Suprapubic skin (tissue), 4 donors: ENCODE measurements around the gene NMRK1.

Experiments
- EP300 ChIP-seq: sonication (generic); formaldehyde crosslinking; IDR thresholded peaks from one replicate; pipeline ENCODE4 v1.6.1; 2017; ENCODE audit warnings: antibody characterized with exemption
- POLR2A ChIP-seq, 2 donors: fragments of 450-650 bp; IDR thresholded peaks; one replicate each; pipeline ENCODE4 v1.6.1; 2017; ENCODE audit warnings: antibody characterized with exemption in 2 of 2, mild to moderate bottlenecking in 2 of 2, moderate library complexity in 2 of 2
- POLR2AphosphoS5 ChIP-seq, 3 donors: sonication (generic); formaldehyde crosslinking; IDR thresholded peaks; one replicate each; pipeline ENCODE4 v1.6.1; 2017; ENCODE audit warnings: antibody characterized with exemption in 3 of 3
- TF ChIP-seq, protein P1 (sequence below), 2 donors: fragments of 200-600 bp in 1 of 2; fragments of 450-650 bp in 1 of 2; sonication (generic) in 1 of 2; IDR thresholded peaks; one replicate each; pipeline ENCODE4 v1.5.1; 2016 to 2019; ENCODE audit warnings: antibody characterized with exemption in 2 of 2, mild to moderate bottlenecking in 1 of 2, moderate library complexity in 1 of 2

DNA sequence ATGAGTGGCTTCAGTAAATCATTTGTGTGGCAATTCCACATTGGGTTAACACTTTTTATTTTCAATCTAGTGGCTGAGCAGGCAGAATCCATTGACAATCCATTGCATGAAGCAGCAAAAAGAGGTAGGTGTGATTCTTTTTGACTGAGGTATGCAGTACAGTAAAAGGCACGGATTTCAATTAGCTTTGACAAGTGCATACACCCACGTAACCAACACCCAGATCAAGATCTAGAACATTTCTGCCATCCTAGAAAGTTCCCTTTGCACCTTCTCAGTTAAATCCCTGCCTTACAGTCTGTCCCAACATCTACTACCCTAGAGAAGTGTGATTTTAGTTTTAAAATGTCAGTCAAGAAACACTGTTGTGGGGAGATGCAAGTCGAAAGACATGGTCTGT is 43.7 kb upstream of the NMRK1 start:
- TF ChIP-seq, protein P1, sequence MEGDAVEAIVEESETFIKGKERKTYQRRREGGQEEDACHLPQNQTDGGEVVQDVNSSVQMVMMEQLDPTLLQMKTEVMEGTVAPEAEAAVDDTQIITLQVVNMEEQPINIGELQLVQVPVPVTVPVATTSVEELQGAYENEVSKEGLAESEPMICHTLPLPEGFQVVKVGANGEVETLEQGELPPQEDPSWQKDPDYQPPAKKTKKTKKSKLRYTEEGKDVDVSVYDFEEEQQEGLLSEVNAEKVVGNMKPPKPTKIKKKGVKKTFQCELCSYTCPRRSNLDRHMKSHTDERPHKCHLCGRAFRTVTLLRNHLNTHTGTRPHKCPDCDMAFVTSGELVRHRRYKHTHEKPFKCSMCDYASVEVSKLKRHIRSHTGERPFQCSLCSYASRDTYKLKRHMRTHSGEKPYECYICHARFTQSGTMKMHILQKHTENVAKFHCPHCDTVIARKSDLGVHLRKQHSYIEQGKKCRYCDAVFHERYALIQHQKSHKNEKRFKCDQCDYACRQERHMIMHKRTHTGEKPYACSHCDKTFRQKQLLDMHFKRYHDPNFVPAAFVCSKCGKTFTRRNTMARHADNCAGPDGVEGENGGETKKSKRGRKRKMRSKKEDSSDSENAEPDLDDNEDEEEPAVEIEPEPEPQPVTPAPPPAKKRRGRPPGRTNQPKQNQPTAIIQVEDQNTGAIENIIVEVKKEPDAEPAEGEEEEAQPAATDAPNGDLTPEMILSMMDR (IDR thresholded peaks at IDR 0.05) = no peak
- TF ChIP-seq POLR2A (IDR thresholded peaks at IDR 0.05) (no peak), EP300 (no peak), POLR2AphosphoS5 (IDR thresholded peaks at IDR 0.05) (no peak)
